SK-N-SH (cell line): Measurements from ENCODE around the gene TNRC6B. TPM values are rescaled to one million over a fixed set of nuclear protein-coding genes. Genes with fewer than 3 reads are reported as not detected.

Source experiments
- CTCF ChIA-PET: fragments of 300-600, 350-600 bp; formaldehyde crosslinking; extraction: SDS; loops from one replicate; lab custom pipeline; 2021; lab: Yijun Ruan, JAX
- POLR2A ChIA-PET: fragments of 350-600 bp; sonication (Branson Sonifier 250); formaldehyde crosslinking; extraction: SDS; loops from one replicate; lab custom pipeline; 2020; ENCODE audit warnings: antibody characterized with exemption, inconsistent platforms; lab: Yijun Ruan, JAX
- DNase-seq: peaks from one replicate; pipeline ENCODE4 v3.0.0; 2012
- H2AFZ ChIP-seq: fragments of 200-600 bp; sonication (generic); 2 replicates; pipeline ENCODE4 v1.8.1; 2016; ENCODE audit warnings: antibody characterized with exemption, mild to moderate bottlenecking, low read depth
- H3F3A ChIP-seq: fragments of 200-600 bp; sonication (generic); replicated peaks from 2 replicates; pipeline ENCODE3; 2016; ENCODE audit warnings: antibody characterized with exemption, mild to moderate bottlenecking; ENCODE audit not compliant: insufficient read depth
- H3K27ac ChIP-seq, 2 experiments: fragments of 200-500 bp in 1 of 2; fragments of 200-600 bp in 1 of 2; sonication (Bioruptor generic) in 1 of 2; sonication (generic), shearing (Covaris generic) in 1 of 2; 2 replicates each; pipeline versions ENCODE4 v1.5.1 to v1.6.1; 2014 to 2016; ENCODE audit warnings: low read depth in 2 of 2, inconsistent platforms in 1 of 2, low read length in 1 of 2, mild to moderate bottlenecking in 1 of 2, mixed read lengths in 1 of 2
- H3K27me3 ChIP-seq: fragments of 200-600 bp; sonication (generic), shearing (Covaris generic); 2 replicates; pipeline ENCODE4 v1.6.1; 2016; ENCODE audit warnings: mixed run types; ENCODE audit not compliant: insufficient read depth
- H3K36me3 ChIP-seq, 2 experiments: fragments of 200-500 bp in 1 of 2; fragments of 200-600 bp in 1 of 2; sonication (Bioruptor generic) in 1 of 2; sonication (generic) in 1 of 2; replicated peaks in 1 of 2; 2 replicates each; pipeline versions ENCODE3 to v1.5.1; 2014 to 2016; ENCODE audit warnings: low read length in 1 of 2, mild to moderate bottlenecking in 1 of 2; ENCODE audit not compliant: insufficient read depth in 2 of 2, control insufficient read depth in 1 of 2
- H3K4me1 ChIP-seq, 2 experiments: fragments of 200-500 bp in 1 of 2; fragments of 200-600 bp in 1 of 2; sonication (Bioruptor generic) in 1 of 2; sonication (generic), shearing (Covaris generic) in 1 of 2; 2 replicates each; pipeline versions ENCODE4 v1.5.1 to v1.6.1; 2014 to 2016; ENCODE audit warnings: low read depth in 1 of 2, low read length in 1 of 2, mixed run types in 1 of 2; ENCODE audit not compliant: insufficient read depth in 2 of 2, control insufficient read depth in 1 of 2
- H3K4me2 ChIP-seq: fragments of 200-600 bp; sonication (generic), shearing (Covaris generic); 2 replicates; pipeline ENCODE4 v1.6.1; 2017; ENCODE audit warnings: mixed run types
- H3K4me3 ChIP-seq, 2 experiments: fragments of 200-500 bp in 1 of 2; fragments of 200-600 bp in 1 of 2; sonication (Bioruptor generic) in 1 of 2; sonication (generic), shearing (Covaris generic) in 1 of 2; 2 replicates each; pipeline versions ENCODE4 v1.5.1 to v1.8.1; 2014 to 2016; ENCODE audit warnings: low read depth in 2 of 2, inconsistent platforms in 1 of 2, low read length in 1 of 2, mild to moderate bottlenecking in 1 of 2, mixed read lengths in 1 of 2, moderate library complexity in 1 of 2
- H3K79me2 ChIP-seq: fragments of 200-600 bp; sonication (generic); 2 replicates; pipeline ENCODE4 v1.8.1; 2017; ENCODE audit warnings: mild to moderate bottlenecking; ENCODE audit not compliant: insufficient read depth
- H3K9ac ChIP-seq: fragments of 200-600 bp; sonication (generic); 2 replicates; pipeline ENCODE4 v1.6.1; 2017; ENCODE audit warnings: mixed run types
- H3K9me2 ChIP-seq: fragments of 200-600 bp; sonication (generic); 2 replicates; pipeline ENCODE4 v1.6.1; 2017; ENCODE audit warnings: mixed run types
- H3K9me3 ChIP-seq: fragments of 200-600 bp; sonication (generic); 2 replicates; pipeline ENCODE4 v1.6.1; 2017; ENCODE audit warnings: mixed run types, mild to moderate bottlenecking, moderate library complexity
- H4K20me1 ChIP-seq: fragments of 200-600 bp; sonication (generic); 2 replicates; pipeline ENCODE4 v1.6.1; 2017; ENCODE audit warnings: mild to moderate bottlenecking, mixed run types; ENCODE audit not compliant: insufficient read depth
- CHD2 ChIP-seq: fragments of 150-350 bp; IDR thresholded peaks from 2 replicates; pipeline ENCODE4 v1.6.1; 2018; ENCODE audit warnings: low read length; ENCODE audit not compliant: partially characterized antibody
- EP300 ChIP-seq, 2 experiments: IDR thresholded peaks; 2 replicates each; pipeline versions ENCODE4 v1.4.0 to v1.6.1; 2012; ENCODE audit warnings: borderline replicate concordance in 1 of 2, low read depth in 1 of 2, low read length in 1 of 2
- EZH2phosphoT487 ChIP-seq: fragments of 200-600 bp; sonication (generic); IDR thresholded peaks from 2 replicates; pipeline ENCODE4 v1.6.1; 2017; ENCODE audit warnings: low read depth, mixed run types, mild to moderate bottlenecking, antibody characterized with exemption, moderate library complexity, borderline replicate concordance
- IRF3 ChIP-seq: fragments of 150-350 bp; IDR thresholded peaks from 2 replicates; pipeline ENCODE4 v1.6.1; 2016; ENCODE audit warnings: mild to moderate bottlenecking, low read depth, low read length
- MAX ChIP-seq: IDR thresholded peaks from 2 replicates; pipeline ENCODE4 v1.4.0; 2012; ENCODE audit warnings: low read depth
- MEF2A ChIP-seq: IDR thresholded peaks from 2 replicates; pipeline ENCODE4 v1.4.0; 2012; ENCODE audit warnings: low read depth, borderline replicate concordance
- MXI1 ChIP-seq: IDR thresholded peaks from 2 replicates; pipeline ENCODE4 v1.6.1; 2012; ENCODE audit warnings: mild to moderate bottlenecking, low read depth, low read length, improper control_type of control experiment
- POLR2AphosphoS5 ChIP-seq: IDR thresholded peaks from 2 replicates; pipeline ENCODE4 v1.6.1; 2012; ENCODE audit warnings: low read depth, low read length
- RAD21 ChIP-seq: IDR thresholded peaks from 2 replicates; pipeline ENCODE4 v1.6.1; 2012; ENCODE audit warnings: mild to moderate bottlenecking, low read length
- RFX5 ChIP-seq: IDR thresholded peaks from 2 replicates; pipeline ENCODE4 v1.6.1; 2012; ENCODE audit warnings: mild to moderate bottlenecking, improper control_type of control experiment, low read length
- TAF1 ChIP-seq: IDR thresholded peaks from 2 replicates; pipeline ENCODE4 v1.6.1; 2012; ENCODE audit warnings: low read depth, mild to moderate bottlenecking, low read length, moderate library complexity, borderline replicate concordance
- YY1 ChIP-seq: IDR thresholded peaks from 2 replicates; pipeline ENCODE4 v1.4.0; 2012; ENCODE audit warnings: low read depth, mild to moderate bottlenecking
- WGBS: methylation state at CpG from one replicate; pipeline ENCODE4 v1.1.6; 2017; ENCODE audit warnings: low lambda C conversion rate; 5-methylcytosine and 5-hydroxymethylcytosine counted together
- polyA plus RNA-seq, 3 experiments: library from polyadenylated mRNA; depleted of rRNA; stranded (reverse); fragments of >200 nt; gene quantifications; 2 replicates each; pipeline ENCODE4 v1.2.3, GENCODE V29; 2012
- TF ChIP-seq, protein P1 (sequence below): IDR thresholded peaks from 2 replicates; pipeline ENCODE4 v1.4.0; 2012; ENCODE audit warnings: low read depth, borderline replicate concordance
- TF ChIP-seq, protein P2 (sequence below): fragments of 200-600 bp; sonication (generic); IDR thresholded peaks from 2 replicates; pipeline ENCODE4 v1.6.1; 2017; ENCODE audit warnings: antibody characterized with exemption, mild to moderate bottlenecking, moderate library complexity

TNRC6B gene
- polyA plus RNA-seq, 1 of the 3 experiments (the other 2 are of a cell fraction), result 1.2 TPM

DNA sequence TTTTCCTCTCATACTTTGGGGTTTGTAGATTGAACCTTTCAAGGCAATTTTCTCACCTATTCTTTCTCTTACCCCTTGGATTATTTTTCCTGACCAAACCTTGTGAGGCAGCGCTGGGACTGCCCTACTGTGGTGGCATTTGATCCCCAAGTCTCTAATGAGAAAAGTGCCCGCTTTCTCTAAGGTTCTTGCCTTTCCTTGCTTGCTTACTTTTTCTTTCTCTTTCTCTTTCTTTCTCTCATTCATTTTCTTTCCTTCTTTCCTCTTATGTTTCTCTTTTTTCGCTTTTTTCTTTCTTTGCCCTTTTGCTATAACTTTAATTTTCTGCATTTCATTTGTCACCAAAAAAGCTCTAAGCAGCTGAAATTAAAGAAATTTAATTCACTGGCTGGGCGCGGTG lies 127.9 kb downstream of the TNRC6B start:
- WGBS, result 96% methylated on average over 5 of the region's 5 CpGs
- peaks cover 0 to under 1% of the 10 kb centered on the region in 2 experiments; a peak in 2 of 4 replicates for H3K4me1 ChIP-seq
- no peak overlapping the region for H3K4me3 ChIP-seq
- H4K20me1 ChIP-seq, result 0 out of 2 replicates have a peak, but pooled peaks cover 4% of the 10 kb centered on the region
- H3K27me3 ChIP-seq, result no peaks in the 10 kb centered on the region
- H3K36me3 ChIP-seq, result peaks cover 0 to 14% of the 10 kb centered on the region in 2 experiments
- DNase-seq, result no peak
- H3K79me2 ChIP-seq, result no peaks in the 10 kb centered on the region
- POLR2A ChIA-PET, result no interaction called here
- no peak overlapping the region for H2AFZ ChIP-seq
- H3K9ac ChIP-seq, result no peak overlapping the region
- H3F3A ChIP-seq, result peaks cover 14% of the 10 kb centered on the region
- CTCF ChIA-PET, result no interaction called here
- H3K4me2 ChIP-seq, result no peak overlapping the region
- H3K27ac ChIP-seq, result no peak overlapping the region
- H3K9me2 ChIP-seq, result no peaks in the 10 kb centered on the region
- H3K9me3 ChIP-seq, result no peaks in the 10 kb centered on the region
- TF ChIP-seq TAF1 (no peak), YY1 (no peak), RFX5 (no peak), MAX (no peak), MEF2A (no peak), EZH2phosphoT487 (no peak), RAD21 (no peak), EP300 (IDR thresholded peaks at IDR 0.05; ENCODE audit: borderline replicate concordance in 1 of 2, low read depth in 1 of 2, low read length in 1 of 2) (no peak), IRF3 (no peak), MXI1 (no peak), POLR2AphosphoS5 (no peak), CHD2 (no peak)
- TF ChIP-seq, protein P1, sequence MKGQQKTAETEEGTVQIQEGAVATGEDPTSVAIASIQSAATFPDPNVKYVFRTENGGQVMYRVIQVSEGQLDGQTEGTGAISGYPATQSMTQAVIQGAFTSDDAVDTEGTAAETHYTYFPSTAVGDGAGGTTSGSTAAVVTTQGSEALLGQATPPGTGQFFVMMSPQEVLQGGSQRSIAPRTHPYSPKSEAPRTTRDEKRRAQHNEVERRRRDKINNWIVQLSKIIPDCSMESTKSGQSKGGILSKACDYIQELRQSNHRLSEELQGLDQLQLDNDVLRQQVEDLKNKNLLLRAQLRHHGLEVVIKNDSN, result no peak
- TF ChIP-seq, protein P2, sequence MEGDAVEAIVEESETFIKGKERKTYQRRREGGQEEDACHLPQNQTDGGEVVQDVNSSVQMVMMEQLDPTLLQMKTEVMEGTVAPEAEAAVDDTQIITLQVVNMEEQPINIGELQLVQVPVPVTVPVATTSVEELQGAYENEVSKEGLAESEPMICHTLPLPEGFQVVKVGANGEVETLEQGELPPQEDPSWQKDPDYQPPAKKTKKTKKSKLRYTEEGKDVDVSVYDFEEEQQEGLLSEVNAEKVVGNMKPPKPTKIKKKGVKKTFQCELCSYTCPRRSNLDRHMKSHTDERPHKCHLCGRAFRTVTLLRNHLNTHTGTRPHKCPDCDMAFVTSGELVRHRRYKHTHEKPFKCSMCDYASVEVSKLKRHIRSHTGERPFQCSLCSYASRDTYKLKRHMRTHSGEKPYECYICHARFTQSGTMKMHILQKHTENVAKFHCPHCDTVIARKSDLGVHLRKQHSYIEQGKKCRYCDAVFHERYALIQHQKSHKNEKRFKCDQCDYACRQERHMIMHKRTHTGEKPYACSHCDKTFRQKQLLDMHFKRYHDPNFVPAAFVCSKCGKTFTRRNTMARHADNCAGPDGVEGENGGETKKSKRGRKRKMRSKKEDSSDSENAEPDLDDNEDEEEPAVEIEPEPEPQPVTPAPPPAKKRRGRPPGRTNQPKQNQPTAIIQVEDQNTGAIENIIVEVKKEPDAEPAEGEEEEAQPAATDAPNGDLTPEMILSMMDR, result no peak
